WERI-Rb-1 (cell line): ENCODE measurements around the gene PSRC1.

Experiments used
- DNase-seq: peaks from one replicate; pipeline ENCODE4 v3.0.0-alpha.2; 2020
- H3K27ac ChIP-seq: fragments of 250-450 bp; sonication (Bioruptor Pico); 2 replicates; pipeline ENCODE4 v1.5.1; 2020; ENCODE audit warnings: mild to moderate bottlenecking, moderate library complexity
- H3K27me3 ChIP-seq: fragments of 250-450 bp; sonication (Bioruptor Pico); 2 replicates; pipeline ENCODE4 v1.5.1; 2021; ENCODE audit warnings: mild to moderate bottlenecking, low read depth, moderate library complexity; ENCODE audit not compliant: insufficient read depth, severe bottlenecking
- H3K36me3 ChIP-seq: fragments of 250-450 bp; sonication (Bioruptor Pico); 2 replicates; pipeline ENCODE4 v1.5.1; 2020; ENCODE audit warnings: mild to moderate bottlenecking, moderate library complexity
- H3K4me3 ChIP-seq: 2 replicates; pipeline ENCODE4 v1.5.1; 2011; ENCODE audit warnings: low read depth, mild to moderate bottlenecking, control low read depth, low read length
- H3K9me3 ChIP-seq: fragments of 250-450 bp; sonication (Bioruptor Pico); 2 replicates; pipeline ENCODE4 v1.5.1; 2021; ENCODE audit warnings: mild to moderate bottlenecking, moderate library complexity; ENCODE audit not compliant: severe bottlenecking
- TF ChIP-seq, protein P1 (sequence below): IDR thresholded peaks from 2 replicates; pipeline ENCODE4 v1.5.1; 2011; ENCODE audit warnings: low read depth, mild to moderate bottlenecking, control low read depth, inconsistent platforms, low read length

The PSRC1 gene

DNA sequence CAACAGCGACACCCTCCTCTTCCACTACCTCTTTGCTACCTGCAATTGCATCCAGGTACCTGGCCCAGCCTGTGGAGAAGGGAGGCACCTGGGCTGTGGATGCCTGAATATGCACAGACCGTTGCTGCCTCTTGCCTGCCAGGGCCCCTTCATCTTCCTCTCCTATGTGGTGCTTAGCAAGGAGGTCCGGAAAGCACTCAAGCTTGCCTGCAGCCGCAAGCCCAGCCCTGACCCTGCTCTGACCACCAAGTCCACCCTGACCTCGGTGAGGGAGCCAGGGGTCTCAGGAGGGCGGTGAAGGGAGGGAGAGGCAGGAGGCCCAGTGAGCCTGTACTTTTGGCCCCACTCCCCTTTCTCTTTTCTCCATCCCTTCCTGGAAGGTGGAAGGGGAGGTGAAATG lies 11.5 kb downstream of the PSRC1 start:
- H3K36me3 ChIP-seq, result peaks cover 86% of the 10 kb centered on the region
- TF ChIP-seq, protein P1, sequence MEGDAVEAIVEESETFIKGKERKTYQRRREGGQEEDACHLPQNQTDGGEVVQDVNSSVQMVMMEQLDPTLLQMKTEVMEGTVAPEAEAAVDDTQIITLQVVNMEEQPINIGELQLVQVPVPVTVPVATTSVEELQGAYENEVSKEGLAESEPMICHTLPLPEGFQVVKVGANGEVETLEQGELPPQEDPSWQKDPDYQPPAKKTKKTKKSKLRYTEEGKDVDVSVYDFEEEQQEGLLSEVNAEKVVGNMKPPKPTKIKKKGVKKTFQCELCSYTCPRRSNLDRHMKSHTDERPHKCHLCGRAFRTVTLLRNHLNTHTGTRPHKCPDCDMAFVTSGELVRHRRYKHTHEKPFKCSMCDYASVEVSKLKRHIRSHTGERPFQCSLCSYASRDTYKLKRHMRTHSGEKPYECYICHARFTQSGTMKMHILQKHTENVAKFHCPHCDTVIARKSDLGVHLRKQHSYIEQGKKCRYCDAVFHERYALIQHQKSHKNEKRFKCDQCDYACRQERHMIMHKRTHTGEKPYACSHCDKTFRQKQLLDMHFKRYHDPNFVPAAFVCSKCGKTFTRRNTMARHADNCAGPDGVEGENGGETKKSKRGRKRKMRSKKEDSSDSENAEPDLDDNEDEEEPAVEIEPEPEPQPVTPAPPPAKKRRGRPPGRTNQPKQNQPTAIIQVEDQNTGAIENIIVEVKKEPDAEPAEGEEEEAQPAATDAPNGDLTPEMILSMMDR, result no peak
- H3K27ac ChIP-seq, result no peak overlapping the region
- H3K4me3 ChIP-seq, result no peak overlapping the region
- DNase-seq, result no peak
- no peaks in the 10 kb centered on the region for H3K9me3 ChIP-seq
- no peaks in the 10 kb centered on the region for H3K27me3 ChIP-seq

DNA sequence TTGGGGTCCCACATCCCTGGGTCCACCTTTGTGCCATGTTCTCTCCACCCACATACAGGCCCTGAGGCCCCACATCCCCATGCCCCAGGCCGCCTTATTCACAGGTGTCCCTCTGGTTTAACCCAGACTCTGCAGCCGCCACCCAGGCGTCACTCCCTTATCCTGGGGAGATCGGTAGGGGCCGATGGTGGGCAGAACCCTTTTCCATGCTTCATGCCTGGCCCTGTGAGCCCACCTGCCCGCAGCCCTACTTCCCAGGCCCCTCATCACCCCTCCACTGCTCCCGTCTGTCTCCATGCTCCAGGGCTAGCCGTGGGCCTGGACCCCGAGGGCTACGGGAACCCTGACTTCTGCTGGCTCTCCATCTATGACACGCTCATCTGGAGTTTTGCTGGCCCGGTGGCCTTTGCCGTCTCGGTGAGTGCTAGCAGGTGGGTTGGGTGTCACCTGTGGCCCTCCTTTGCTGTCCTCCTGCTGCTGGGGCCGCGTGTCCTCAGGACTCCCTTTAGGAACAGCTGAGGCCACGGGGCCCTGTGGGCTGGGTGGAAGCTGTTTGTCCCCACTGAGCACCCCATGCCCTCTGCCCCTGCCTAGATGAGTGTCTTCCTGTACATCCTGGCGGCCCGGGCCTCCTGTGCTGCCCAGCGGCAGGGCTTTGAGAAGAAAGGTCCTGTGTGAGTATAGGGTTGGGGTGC lies 12.2 kb downstream of the PSRC1 start:
- Histone ChIP-seq H3K9me3 (no peaks in the 10 kb centered on the region), H3K27ac (no peak overlapping the region), H3K4me3 (no peak overlapping the region), H3K36me3 (peaks cover 87% of the 10 kb centered on the region), H3K27me3 (no peaks in the 10 kb centered on the region)
- TF ChIP-seq, protein P1, result no peak
- DNase-seq, result no peak

DNA sequence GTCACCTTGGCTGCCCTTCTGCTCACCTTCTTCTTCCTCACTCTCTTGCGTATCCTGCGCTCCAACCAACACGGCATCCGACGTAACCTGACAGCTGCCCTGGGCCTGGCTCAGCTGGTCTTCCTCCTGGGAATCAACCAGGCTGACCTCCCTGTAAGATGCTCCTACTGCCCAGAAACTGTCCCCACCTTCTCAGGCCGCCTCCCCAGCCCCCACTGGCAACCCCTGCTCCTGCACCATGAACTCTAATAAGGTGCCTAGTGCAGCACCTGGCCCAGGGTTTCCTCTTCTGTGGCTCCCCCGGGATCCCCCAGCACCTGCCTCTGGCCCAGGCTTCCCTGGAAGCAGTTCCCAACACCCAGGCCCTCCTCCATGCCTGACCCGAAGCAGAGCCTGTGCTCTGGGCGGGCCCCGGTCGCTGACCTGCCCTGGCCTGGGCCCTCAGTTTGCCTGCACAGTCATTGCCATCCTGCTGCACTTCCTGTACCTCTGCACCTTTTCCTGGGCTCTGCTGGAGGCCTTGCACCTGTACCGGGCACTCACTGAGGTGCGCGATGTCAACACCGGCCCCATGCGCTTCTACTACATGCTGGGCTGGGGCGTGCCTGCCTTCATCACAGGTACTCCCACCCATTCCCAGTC lies 12.8 kb downstream of the PSRC1 start:
- no peak for DNase-seq
- Histone ChIP-seq H3K36me3 (peaks cover 87% of the 10 kb centered on the region), H3K27ac (no peak overlapping the region), H3K27me3 (no peaks in the 10 kb centered on the region), H3K4me3 (no peak overlapping the region), H3K9me3 (no peaks in the 10 kb centered on the region)
- TF ChIP-seq, protein P1, result no peak

DNA sequence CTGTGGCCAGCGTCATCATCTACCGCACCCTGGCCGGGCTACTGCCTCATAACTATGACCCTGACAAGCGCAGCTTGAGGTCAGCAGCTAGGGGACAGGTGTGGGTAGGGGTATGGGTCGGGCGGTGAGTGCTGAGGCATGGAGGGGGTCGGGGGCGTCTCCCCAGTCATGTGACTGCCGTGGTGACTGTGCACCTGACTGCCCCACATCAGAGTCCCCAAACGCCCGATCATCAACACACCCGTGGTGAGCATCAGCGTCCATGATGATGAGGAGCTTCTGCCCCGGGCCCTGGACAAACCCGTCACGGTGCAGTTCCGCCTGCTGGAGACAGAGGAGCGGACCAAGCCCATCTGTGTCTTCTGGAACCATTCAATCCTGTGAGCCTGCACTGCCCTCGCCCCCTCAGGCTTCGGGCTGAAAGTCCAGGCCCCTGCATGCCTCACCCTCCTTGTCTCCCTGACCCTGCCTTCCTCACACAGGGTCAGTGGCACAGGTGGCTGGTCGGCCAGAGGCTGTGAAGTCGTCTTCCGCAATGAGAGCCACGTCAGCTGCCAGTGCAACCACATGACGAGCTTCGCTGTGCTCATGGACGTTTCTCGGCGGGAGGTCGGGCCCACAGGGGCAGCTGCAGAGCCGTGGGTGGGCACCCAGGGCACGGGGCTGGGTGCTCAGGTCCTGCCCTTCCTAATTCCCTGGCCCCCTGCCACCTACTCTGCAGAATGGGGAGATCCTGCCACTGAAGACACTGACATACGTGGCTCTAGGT lies 13.5 kb downstream of the PSRC1 start:
- TF ChIP-seq, protein P1, result no peak
- Histone ChIP-seq H3K9me3 (no peaks in the 10 kb centered on the region), H3K36me3 (peaks cover 89% of the 10 kb centered on the region), H3K4me3 (no peak overlapping the region), H3K27ac (no peak overlapping the region), H3K27me3 (no peaks in the 10 kb centered on the region)
- DNase-seq, result no peak

DNA sequence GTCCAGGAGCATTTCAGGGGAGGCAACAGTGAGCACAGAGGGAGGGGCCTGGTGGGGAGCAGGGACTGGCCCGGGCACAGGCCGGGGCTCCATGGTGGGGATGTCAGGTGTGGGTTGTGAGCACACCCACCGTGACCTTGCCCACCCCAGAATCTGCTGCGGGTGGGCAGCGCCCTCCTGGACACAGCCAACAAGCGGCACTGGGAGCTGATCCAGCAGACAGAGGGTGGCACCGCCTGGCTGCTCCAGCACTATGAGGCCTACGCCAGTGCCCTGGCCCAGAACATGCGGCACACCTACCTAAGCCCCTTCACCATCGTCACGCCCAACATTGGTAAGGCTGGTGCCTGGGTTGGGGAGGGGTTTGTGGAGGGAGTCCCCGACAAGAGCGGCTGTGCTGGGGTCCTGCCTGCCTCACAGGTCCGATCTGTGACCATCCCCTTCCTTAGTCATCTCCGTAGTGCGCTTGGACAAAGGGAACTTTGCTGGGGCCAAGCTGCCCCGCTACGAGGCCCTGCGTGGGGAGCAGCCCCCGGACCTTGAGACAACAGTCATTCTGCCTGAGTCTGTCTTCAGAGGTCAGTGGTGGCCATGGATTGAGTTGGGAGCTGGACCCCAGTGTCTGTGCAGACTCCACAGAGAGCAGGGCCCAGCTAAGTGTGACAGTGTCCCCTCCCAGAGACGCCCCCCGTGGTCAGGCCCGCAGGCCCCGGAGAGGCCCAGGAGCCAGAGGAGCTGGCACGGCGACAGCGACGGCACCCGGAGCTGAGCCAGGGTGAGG lies 14.3 kb downstream of the PSRC1 start:
- TF ChIP-seq, protein P1, result no peak
- Histone ChIP-seq H3K9me3 (no peaks in the 10 kb centered on the region), H3K27ac (no peak overlapping the region), H3K27me3 (no peaks in the 10 kb centered on the region), H3K4me3 (no peak overlapping the region), H3K36me3 (peaks cover 83% of the 10 kb centered on the region)
- no peak for DNase-seq
